Measurements from ENCODE around the gene PRKCD. TPM values are rescaled to one million over a fixed set of nuclear protein-coding genes. Genes with fewer than 3 reads are reported as not detected.

PRKCD gene
- total RNA-seq, 1 donor from 2014 or later: 1.9 TPM

- no peak for DNase-seq (ENCODE audit: low read depth in 2 of 2)
Observed at GRCh38 chr3:53215816-53216215, 54.8 kb downstream of the PRKCD start.

- no peak for DNase-seq (ENCODE audit: low read depth in 2 of 2)
Observed at GRCh38 chr3:53216723-53217122, 55.7 kb downstream of the PRKCD start.

DNA sequence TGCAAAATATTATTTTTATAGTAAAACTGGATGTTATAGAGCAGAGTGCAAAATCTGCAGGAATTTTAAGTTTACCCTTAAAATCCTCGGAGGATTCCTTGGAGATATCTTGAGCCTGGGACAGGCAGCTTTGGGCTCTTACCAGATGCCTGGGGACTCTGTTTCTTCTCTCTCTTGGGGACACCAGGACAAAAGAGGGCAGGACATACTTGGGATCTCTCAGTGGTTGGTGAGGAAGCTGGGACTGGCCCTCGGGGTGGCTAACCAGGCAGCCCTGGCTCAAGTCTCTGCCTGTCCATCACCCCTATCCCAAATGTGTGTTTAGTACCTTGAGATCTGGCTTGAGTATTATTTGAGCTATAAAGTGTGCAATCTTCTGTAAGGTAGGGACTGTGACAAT is 56.2 kb downstream of the PRKCD start:
- no peak for DNase-seq (ENCODE audit: low read depth in 2 of 2)

DNA sequence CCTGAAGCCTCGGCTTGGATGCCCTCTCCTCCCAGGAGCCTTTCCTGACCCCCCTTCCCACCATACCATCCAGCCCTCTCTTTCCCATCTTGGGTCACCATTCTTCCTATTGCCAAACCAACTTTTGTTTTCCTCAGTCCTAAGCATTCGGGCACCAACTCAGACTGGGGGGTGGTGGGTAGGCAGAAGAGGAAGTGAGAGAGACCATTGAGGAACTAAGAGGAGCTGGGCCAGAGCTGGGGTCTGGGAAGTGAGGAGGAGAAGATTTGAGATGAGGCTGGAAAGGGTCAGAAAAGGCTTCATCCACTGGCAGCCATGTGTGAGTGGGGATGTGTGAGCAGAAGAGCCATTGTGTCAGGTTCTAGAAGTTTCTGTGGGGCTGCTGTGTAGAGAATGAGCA is 57.1 kb downstream of the PRKCD start:
- no peak for DNase-seq (ENCODE audit: low read depth in 2 of 2)

DNA sequence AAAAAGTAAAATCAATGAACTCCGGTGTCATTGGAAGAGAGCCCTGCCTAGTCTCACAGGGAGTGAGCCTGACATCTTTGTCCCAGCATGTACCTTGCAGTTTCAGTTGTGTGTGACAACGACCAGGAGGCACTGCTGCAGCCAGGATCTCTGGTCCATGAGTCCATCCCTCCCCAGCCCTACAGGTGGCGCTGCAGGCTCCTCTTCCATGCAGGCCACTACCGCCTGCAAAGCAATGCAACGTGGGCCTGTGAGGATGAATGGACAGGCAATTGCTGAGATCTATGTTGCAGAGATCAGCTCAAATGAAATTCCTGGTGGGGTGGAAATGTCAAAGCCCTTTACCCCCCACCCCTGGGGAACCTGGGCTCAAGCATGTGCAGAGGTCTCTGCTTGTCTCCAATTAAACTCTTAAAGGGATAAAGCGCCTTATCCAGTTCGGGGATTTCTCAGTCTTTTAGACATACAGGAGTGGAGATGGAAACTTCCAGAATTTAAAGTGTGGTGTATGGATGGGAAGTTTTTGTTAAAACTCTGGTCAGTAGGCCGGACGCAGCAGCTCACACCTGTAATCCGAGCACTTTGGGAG is 59.0 kb downstream of the PRKCD start:
- peak; percentile 67 to 81 for DNase-seq (ENCODE audit: low read depth in 2 of 2)

DNA sequence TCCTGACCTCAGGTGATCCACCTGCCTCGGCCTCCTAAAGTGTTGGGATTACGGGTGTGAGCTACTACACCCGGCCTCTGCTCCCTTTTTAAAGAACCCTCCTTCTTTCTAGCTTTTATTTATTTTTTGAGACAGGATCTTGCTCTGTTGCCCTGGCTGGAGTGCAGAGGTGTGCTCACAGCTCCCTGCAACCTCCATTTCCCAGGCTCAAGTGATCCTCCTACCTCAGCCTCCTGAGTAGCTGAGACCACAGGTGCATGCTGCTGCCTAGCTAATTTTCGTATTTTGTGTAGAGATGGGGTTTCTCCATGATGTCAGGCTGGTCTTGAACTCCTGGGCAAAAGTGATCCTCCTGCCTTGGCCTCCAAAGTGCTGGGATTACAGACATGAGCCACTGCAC is 60.3 kb downstream of the PRKCD start:
- DNase-seq (ENCODE audit: low read depth in 2 of 2): no peak

- DNase-seq (ENCODE audit: low read depth in 2 of 2): no peak
Observed at GRCh38 chr3:53221827-53222182, 60.8 kb downstream of the PRKCD start.

DNA sequence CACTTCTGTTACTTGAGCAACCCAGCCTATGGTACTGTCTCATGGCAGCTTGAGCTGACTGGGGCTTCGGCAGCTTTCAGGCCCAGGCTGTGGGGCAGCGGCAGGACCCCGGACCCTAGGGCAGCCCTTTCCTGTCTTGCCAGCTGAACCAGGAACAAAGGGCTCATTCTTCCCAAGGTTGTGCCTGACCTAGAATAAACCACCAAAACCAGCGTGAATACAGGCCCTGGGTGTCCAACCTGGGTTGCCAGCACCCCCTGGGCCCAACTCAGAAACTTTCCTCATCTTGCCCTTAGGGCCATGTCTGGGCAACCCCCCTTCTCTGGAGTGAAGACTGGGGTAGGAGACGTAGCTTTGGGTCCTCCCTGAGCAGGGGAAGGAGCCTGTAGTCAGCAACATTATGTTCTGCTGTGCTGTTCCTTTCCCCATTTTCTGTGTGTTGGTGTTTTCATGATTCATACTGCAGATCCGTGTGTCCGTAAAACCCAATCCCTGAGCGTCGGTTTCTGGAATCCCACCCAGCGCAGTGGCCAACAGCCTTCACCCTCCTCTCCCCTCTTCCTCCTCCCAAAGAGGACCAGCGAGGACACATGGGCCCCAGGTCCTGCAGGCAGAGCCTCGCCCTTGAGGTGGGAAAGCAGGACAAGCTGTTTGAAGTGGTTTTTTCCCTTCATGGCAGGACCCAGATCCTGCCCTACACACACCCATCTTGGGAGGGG is 61.3 kb downstream of the PRKCD start:
- DNase-seq (ENCODE audit: low read depth in 2 of 2): no peak

DNA sequence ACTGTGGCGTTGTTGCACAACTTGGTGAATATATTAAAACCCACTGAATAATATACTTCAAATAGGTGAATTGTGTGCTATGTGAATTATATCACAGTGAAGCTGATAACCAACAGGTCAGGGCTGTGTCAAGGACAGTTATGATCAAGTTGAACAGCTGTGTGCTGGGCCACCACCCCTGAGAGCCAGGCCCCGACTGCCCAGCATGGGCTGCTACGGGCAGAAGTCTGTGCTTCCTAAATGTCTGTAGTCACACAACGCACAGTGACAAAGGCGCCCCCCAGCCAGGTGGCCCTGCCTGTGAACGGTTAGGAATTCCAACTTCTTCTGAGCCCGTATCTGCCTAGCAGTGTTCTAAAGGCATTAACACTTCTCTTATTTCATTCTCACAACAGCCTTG is 62.0 kb downstream of the PRKCD start:
- no peak for DNase-seq (ENCODE audit: low read depth in 2 of 2)

DNA sequence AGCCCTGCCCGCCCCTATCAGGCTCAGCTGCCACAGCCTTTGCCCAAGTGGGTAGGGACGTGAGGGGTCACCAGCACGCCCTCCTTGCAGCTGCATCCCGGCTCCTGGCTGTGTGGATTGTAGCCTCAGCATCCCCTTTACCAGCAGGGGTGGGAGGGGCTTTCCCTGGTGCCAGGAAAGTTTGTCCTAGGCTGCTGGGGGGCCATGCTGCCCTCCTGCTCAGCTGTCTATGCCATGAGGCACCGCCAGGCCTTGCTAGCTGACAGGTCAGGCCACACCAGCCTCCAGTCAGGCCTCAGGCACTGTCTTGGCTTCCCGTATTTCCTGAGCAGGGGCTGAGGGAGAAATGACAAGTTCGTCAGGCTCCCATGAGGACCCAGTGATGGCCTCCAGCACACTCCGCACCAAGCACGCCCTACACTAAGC is 62.5 kb downstream of the PRKCD start:
- no peak for DNase-seq (ENCODE audit: low read depth in 2 of 2)

DNA sequence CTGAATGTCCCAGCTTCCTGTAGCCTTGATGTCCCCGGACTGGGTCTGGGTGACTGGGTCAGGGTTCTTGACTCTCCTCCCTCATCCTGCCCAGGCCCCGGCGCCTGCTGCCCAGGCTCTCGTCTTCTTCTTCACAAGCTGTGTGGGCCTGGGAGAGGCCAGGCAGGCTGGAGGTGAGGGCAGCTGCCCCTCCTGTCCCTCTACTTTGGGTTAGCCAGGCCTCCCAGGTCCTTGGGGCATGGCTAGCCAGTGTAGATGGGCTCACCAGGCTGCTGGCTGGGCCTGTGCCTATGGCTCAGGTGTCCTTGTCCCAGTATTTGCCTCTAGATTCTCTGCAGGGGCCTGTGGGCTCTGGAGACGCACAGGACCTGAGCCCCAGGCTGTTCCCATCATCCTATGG is 63.0 kb downstream of the PRKCD start:
- no peak for DNase-seq (ENCODE audit: low read depth in 2 of 2)

DNA sequence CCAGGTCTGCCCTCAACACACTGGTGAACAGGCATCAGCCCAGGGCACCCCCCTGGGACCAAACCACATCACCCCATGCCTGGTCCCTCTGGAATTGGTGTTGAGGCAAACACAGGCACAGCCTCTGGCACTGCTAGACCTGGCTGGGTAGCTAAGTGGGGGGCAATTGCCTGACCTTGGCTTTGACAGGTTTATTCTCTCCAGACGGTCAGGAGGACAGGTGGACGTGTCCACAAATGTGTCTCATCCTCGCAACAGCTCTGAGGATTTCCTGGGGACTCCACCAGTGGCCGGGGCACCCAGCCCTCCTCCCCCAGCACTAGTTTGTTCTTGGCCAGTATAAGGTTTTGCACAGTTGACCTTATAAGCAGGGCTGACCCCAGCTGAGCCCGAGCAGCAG is 63.5 kb downstream of the PRKCD start:
- DNase-seq (ENCODE audit: low read depth in 2 of 2): no peak

GRCh38 chr3:53225181-53225580 is 64.2 kb downstream of the PRKCD start:
- DNase-seq (ENCODE audit: low read depth in 2 of 2): no peak

DNA sequence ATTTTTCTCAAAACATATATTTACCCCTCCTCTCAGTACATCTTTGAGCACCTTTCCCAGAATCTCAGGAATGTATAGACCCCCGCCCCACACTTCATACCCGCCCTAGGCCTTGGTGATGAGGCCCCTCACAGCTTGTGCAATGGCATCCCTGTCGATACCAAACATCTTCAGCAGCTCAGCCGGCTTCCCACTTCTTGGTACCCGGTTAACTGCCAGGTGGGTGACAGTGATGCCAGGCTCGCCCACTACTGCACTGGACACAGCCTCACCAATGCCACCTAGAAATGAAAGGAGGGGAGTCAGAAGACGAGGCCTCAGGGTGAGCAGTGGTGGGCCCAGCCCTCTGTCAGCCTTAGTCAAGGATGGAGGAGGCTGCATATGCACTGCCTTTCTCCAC is 64.6 kb downstream of the PRKCD start:
- no peak for DNase-seq (ENCODE audit: low read depth in 2 of 2)

DNA sequence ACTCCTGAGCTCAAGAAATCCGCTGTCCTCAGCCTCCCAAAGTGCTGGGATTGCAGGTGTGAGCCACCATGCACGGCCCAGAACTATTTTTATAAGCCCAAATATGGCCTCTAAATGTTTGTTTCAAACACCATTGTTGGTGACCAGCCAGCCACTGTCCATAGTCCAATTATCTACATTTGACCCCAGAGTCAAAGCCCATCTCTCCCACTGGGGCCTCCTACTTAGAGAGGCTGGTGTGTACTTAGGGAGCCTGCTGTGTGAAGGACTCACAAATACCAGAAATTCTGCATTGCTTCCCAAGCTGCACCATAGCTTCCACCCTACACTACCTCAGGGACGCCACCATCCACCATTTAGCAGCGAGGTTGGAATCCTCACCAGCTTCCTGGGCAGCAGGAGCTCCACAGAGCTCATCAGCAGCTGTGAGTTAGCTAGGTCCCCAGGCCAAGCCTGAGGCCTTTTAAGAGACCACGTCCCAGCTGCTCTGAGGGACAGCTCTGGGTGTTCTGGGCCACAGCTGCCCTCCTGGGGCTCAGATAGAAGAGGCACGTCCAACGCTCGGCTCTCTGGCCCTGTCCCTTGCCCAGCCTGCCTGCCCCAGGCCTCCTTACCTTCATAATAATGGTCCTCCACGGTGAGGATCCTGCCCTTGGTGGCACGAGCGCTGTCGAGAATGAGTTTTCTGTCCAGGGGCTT is 65.3 kb downstream of the PRKCD start:
- no peak for DNase-seq (ENCODE audit: low read depth in 2 of 2)

GRCh38 chr3:53226841-53227407 is 65.9 kb downstream of the PRKCD start:
- DNase-seq (ENCODE audit: low read depth in 2 of 2): no peak

GRCh38 chr3:53227993-53228885 is 67.2 kb downstream of the PRKCD start:
- DNase-seq (ENCODE audit: low read depth in 2 of 2): no peak

DNA sequence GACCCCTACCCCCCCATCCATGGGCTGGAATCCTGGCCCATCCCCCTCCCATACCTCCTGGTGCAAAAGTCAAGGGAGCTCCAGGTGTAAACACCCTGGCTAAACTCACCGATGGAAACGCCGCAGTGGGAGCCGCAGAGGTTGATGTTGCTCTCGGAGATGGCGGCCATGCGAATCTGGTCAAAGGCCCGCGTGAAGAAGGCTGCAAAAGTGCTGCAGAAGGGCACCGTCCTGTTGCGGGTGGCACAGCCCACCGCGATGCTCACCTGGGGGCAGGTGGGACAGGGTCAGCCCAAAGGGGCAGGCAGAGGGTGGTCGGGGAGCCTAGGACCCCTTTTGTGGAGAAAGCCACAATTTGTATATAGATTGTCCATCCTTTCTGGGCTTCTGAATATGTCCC is 68.2 kb downstream of the PRKCD start:
- no peak for DNase-seq (ENCODE audit: low read depth in 2 of 2)

- no peak for DNase-seq (ENCODE audit: low read depth in 2 of 2)
Observed at GRCh38 chr3:53229606-53230005, 68.6 kb downstream of the PRKCD start.

DNA sequence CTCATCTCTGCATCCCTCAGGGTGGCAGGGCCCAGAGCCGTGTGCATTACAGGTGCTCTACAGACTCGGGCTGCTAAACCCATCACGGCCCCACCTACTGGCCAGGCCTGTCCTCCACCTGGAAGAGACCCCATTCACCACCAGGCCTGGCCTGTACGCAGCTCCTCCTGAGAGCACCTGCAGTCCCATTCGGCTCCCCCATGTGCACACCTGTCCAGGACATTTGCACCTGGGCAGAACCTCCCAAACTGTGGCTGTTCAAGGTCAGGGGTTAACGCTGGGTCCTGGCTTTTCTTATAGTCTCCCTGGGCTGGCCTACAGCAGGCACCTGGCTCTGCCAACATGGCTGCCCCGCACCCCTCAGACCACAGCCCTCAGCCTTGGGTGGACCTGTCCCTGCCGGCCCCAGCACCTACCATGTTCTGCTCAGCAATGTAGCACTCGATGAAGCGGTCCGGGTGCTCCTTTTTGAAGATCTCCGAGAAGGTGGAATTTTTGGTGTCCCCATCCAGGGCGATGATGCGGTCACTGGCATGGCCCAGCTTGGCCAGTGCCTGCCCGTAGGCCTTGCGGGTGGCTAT is 69.1 kb downstream of the PRKCD start:
- DNase-seq (ENCODE audit: low read depth in 2 of 2): no peak

GRCh38 chr3:53230789-53231188 is 69.8 kb downstream of the PRKCD start:
- DNase-seq (ENCODE audit: low read depth in 2 of 2): no peak
